Endothelial cell (in vitro differentiated cells): ENCODE measurements around the gene CYTIP. TPM values are rescaled to one million over a fixed set of nuclear protein-coding genes. Genes with fewer than 3 reads are reported as not detected.

Source experiments
- DNase-seq: peaks from one replicate; pipeline ENCODE4 v3.0.0; 2021; ENCODE audit warnings: low spot score
- H3K27ac Mint-ChIP-seq: one replicate; pipeline ENCODE4 v1.8.0; 2021; ENCODE audit warnings: mixed read lengths, inconsistent platforms; ENCODE audit not compliant: unreplicated experiment
- H3K27me3 Mint-ChIP-seq: one replicate; pipeline ENCODE4 v1.8.0; 2021; ENCODE audit warnings: mild to moderate bottlenecking, moderate library complexity, mixed read lengths, inconsistent platforms; ENCODE audit not compliant: unreplicated experiment
- H3K36me3 Mint-ChIP-seq: one replicate; pipeline ENCODE4 v1.8.0; 2021; ENCODE audit warnings: mild to moderate bottlenecking, low read depth, mixed read lengths, inconsistent platforms; ENCODE audit not compliant: unreplicated experiment
- H3K4me1 Mint-ChIP-seq: one replicate; pipeline ENCODE4 v1.8.0; 2021; ENCODE audit warnings: mild to moderate bottlenecking, mixed read lengths, inconsistent platforms; ENCODE audit not compliant: unreplicated experiment
- H3K4me3 Mint-ChIP-seq: one replicate; pipeline ENCODE4 v1.8.0; 2021; ENCODE audit warnings: mild to moderate bottlenecking, mixed read lengths, inconsistent platforms; ENCODE audit not compliant: unreplicated experiment
- H3K9me3 Mint-ChIP-seq: one replicate; pipeline ENCODE4 v1.8.0; 2021; ENCODE audit warnings: mixed read lengths, inconsistent platforms; ENCODE audit not compliant: unreplicated experiment
- total RNA-seq: library from RNA; stranded (reverse); fragmentation: NEBNext Ultra II Directional; extraction: Animal tissue kit (Norgen Biotek cat#: 25700); gene quantifications from one replicate; pipeline ENCODE4 v1.2.1, GENCODE V29; 2021; ENCODE audit not compliant: unreplicated experiment
- TF ChIP-seq, protein P1 (sequence below): fragments of 200-600 bp; sonication (generic); IDR thresholded peaks from one replicate; pipeline ENCODE4 v1.5.0; 2021; ENCODE audit warnings: antibody characterized with exemption; ENCODE audit not compliant: unreplicated experiment

The CYTIP gene
- total RNA-seq, 1 donor from 2014 or later = not detected

DNA sequence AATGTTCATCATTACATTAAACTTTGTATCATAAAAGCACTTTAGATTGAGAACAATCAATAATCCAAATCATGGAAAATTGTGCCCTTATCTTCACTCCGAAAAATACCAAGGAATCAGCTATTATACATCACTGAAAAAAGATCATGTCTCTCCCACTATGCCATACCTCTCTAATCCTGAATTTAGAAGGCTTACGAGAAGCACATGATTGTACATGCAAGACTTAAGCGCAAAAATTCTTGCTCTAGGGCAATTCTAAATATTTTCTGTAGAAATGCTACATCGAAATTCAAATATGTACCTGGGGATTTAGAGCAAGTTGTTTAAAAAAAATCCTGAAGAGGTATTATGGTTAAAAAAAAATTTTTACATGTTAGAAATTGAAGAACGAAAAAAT lies 1.3 kb downstream of the CYTIP start:
- Mint-ChIP-seq H3K36me3 (no peaks in the 10 kb centered on the region), H3K9me3 (no peaks in the 10 kb centered on the region), H3K4me3 (no peak overlapping the region)

GRCh38 chr2:157442191-157442590 lies 1.7 kb downstream of the CYTIP start:
- Mint-ChIP-seq H3K4me1 (no peaks in the 10 kb centered on the region), H3K36me3 (no peaks in the 10 kb centered on the region), H3K4me3 (no peak overlapping the region), H3K9me3 (no peaks in the 10 kb centered on the region), H3K27ac (no peak overlapping the region), H3K27me3 (peaks cover 2% of the 10 kb centered on the region)
- no peak for DNase-seq
- TF ChIP-seq, protein P1, sequence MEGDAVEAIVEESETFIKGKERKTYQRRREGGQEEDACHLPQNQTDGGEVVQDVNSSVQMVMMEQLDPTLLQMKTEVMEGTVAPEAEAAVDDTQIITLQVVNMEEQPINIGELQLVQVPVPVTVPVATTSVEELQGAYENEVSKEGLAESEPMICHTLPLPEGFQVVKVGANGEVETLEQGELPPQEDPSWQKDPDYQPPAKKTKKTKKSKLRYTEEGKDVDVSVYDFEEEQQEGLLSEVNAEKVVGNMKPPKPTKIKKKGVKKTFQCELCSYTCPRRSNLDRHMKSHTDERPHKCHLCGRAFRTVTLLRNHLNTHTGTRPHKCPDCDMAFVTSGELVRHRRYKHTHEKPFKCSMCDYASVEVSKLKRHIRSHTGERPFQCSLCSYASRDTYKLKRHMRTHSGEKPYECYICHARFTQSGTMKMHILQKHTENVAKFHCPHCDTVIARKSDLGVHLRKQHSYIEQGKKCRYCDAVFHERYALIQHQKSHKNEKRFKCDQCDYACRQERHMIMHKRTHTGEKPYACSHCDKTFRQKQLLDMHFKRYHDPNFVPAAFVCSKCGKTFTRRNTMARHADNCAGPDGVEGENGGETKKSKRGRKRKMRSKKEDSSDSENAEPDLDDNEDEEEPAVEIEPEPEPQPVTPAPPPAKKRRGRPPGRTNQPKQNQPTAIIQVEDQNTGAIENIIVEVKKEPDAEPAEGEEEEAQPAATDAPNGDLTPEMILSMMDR = no peak

More for the DNA sequence above, 1.3 kb downstream of the CYTIP start:
- H3K4me1 Mint-ChIP-seq = no peaks in the 10 kb centered on the region
- no peak for DNase-seq
- H3K27me3 Mint-ChIP-seq = peaks cover 2% of the 10 kb centered on the region
- TF ChIP-seq, protein P1 = no peak
- no peak overlapping the region for H3K27ac Mint-ChIP-seq

GRCh38 chr2:157441072-157441454 lies 2.8 kb downstream of the CYTIP start:
- TF ChIP-seq, protein P1 = no peak
- Mint-ChIP-seq H3K36me3 (no peaks in the 10 kb centered on the region), H3K27me3 (peaks cover 2% of the 10 kb centered on the region), H3K27ac (no peak overlapping the region), H3K9me3 (no peaks in the 10 kb centered on the region), H3K4me1 (no peaks in the 10 kb centered on the region), H3K4me3 (no peak overlapping the region)
- no peak for DNase-seq

- peaks cover 2% of the 10 kb centered on the region for H3K27me3 Mint-ChIP-seq
- H3K36me3 Mint-ChIP-seq = no peaks in the 10 kb centered on the region
- TF ChIP-seq, protein P1 = no peak
- no peak overlapping the region for H3K4me3 Mint-ChIP-seq
- no peaks in the 10 kb centered on the region for H3K9me3 Mint-ChIP-seq
- no peak overlapping the region for H3K27ac Mint-ChIP-seq
- no peak for DNase-seq
- no peaks in the 10 kb centered on the region for H3K4me1 Mint-ChIP-seq
Measured at GRCh38 chr2:157440404-157441071, 3.4 kb downstream of the CYTIP start.

DNA sequence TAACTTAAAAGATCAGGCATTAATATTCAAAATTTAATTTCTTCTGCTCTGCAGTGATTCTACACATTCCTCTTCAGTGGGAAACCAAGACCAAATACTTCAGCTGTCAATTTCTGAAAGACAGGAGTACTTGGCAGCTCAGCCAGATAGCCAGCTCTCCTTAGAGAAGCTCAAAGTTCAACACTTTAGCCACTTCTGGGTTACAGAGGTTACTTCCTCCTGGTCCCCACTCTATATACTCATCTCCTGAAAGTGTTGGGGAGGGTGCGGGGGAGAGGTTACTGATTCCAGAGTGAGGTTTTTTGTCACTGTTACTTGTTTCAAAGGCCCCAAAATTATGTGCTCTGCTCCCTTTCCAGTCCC lies 4.1 kb downstream of the CYTIP start:
- Mint-ChIP-seq H3K36me3 (no peaks in the 10 kb centered on the region), H3K4me3 (no peak overlapping the region), H3K27ac (no peak overlapping the region), H3K27me3 (peaks cover 2% of the 10 kb centered on the region), H3K4me1 (no peaks in the 10 kb centered on the region), H3K9me3 (no peaks in the 10 kb centered on the region)
- no peak for DNase-seq
- TF ChIP-seq, protein P1 = no peak
